ENCODE data around the gene HILPDA.
A peak's percentile ranks its signal among the peaks of the same experiment; 100 is the strongest.
"Not testable (repeated sequence)": the region's sequence is repeated elsewhere in the genome, so short reads cannot be mapped to it uniquely, and the experiment has no call there.

The HILPDA gene

GRCh38 chr7:128431754-128432153 is 23.9 kb upstream of the HILPDA start:
- DNase-seq (ENCODE audit: low spot score): no peak

GRCh38 chr7:128434413-128435326 is 21.0 kb upstream of the HILPDA start:
- no peak for DNase-seq (ENCODE audit: low spot score)

- DNase-seq (ENCODE audit: low spot score): no peak
Measured at GRCh38 chr7:128435327-128435686, 20.4 kb upstream of the HILPDA start.

GRCh38 chr7:128437426-128438332 is 18.0 kb upstream of the HILPDA start:
- no peak for DNase-seq (ENCODE audit: low spot score)

- no peak for DNase-seq (ENCODE audit: low spot score)
Measured at GRCh38 chr7:128442356-128442755, 13.3 kb upstream of the HILPDA start.

- DNase-seq (ENCODE audit: low spot score): no peak
Measured at GRCh38 chr7:128443831-128444600, 11.7 kb upstream of the HILPDA start.

- no peak for DNase-seq (ENCODE audit: low spot score)
Measured at GRCh38 chr7:128446306-128446705, 9.4 kb upstream of the HILPDA start.

GRCh38 chr7:128447941-128448564 is 7.6 kb upstream of the HILPDA start:
- no peak for DNase-seq (ENCODE audit: low spot score)

GRCh38 chr7:128448751-128449302 is 6.9 kb upstream of the HILPDA start:
- no peak for DNase-seq (ENCODE audit: low spot score)

- no peak for DNase-seq (ENCODE audit: low spot score)
Measured at GRCh38 chr7:128450409-128450808, 5.3 kb upstream of the HILPDA start.

- DNase-seq (ENCODE audit: low spot score): no peak
Measured at GRCh38 chr7:128450913-128451312, 4.8 kb upstream of the HILPDA start.

- DNase-seq (ENCODE audit: low spot score): no peak
Measured at GRCh38 chr7:128452552-128452951, 3.1 kb upstream of the HILPDA start.

- no peak for DNase-seq (ENCODE audit: low spot score)
Measured at GRCh38 chr7:128453836-128454804, 1.6 kb upstream of the HILPDA start.

- DNase-seq (ENCODE audit: low spot score): peak; percentile 11
Measured at GRCh38 chr7:128454808-128455542, 703 bp upstream of the HILPDA start.

GRCh38 chr7:128456255-128456725 is 612 bp downstream of the HILPDA start:
- DNase-seq (ENCODE audit: low spot score): peak; percentile 27

GRCh38 chr7:128457385-128457784 is 1.7 kb downstream of the HILPDA start:
- DNase-seq (ENCODE audit: low spot score): not testable (repeated sequence)

- no peak for DNase-seq (ENCODE audit: low spot score)
Measured at GRCh38 chr7:128458956-128459355, 3.3 kb downstream of the HILPDA start.

GRCh38 chr7:128459394-128459878 is 3.8 kb downstream of the HILPDA start:
- DNase-seq (ENCODE audit: low spot score): peak; percentile 57

- no peak for DNase-seq (ENCODE audit: low spot score)
Measured at GRCh38 chr7:128462460-128462859, 6.8 kb downstream of the HILPDA start.

All from SW480 (cell line).